Measurements from ENCODE around the gene TRIM45. TPM values are rescaled to one million over a fixed set of nuclear protein-coding genes. Genes with fewer than 3 reads are reported as not detected.

Gene TRIM45
- total RNA-seq, 2 donors from 2014 or later: 1.5 to 7.1 TPM

- no peaks in the 10 kb centered on the region for H3K9me3 ChIP-seq
- no peak for TF ChIP-seq CTCF (IDR thresholded peaks at IDR 0.05)
- no peaks in the 10 kb centered on the region for H3K27me3 ChIP-seq (replicated peaks; ENCODE audit: insufficient read depth)
- no peak overlapping the region for H3K4me3 ChIP-seq
- H3K36me3 ChIP-seq: no peaks in the 10 kb centered on the region
- ATAC-seq (ENCODE audit: insufficient number of reproducible peaks, low FRiP score, low read depth) (no peak), DNase-seq (ENCODE audit: low spot score) (no peak)
- peak overlapping the region; percentile 76 to 84 for H3K27ac ChIP-seq
- H3K4me1 ChIP-seq (ENCODE audit: control insufficient read depth in 1 of 2, low read depth in 2 of 2): peaks cover 31 to 70% of the 10 kb centered on the region in 2 donors
These were observed 26.5 kb downstream of the TRIM45 start for GRCh38 chr1:117094841-117095604.

GRCh38 chr1:117093870-117094621, 27.5 kb downstream of the TRIM45 start:
- Histone ChIP-seq H3K9me3 (no peaks in the 10 kb centered on the region), H3K4me3 (peak overlapping the region; percentile 1), H3K4me1 (ENCODE audit: control insufficient read depth in 1 of 2, low read depth in 2 of 2) (peaks cover 31 to 69% of the 10 kb centered on the region in 2 donors), H3K27ac (peak overlapping the region; percentile 76 to 84), H3K36me3 (no peaks in the 10 kb centered on the region), H3K27me3 (replicated peaks; ENCODE audit: insufficient read depth) (no peaks in the 10 kb centered on the region)
- peak; percentile 44 for TF ChIP-seq CTCF (IDR thresholded peaks at IDR 0.05)
- ATAC-seq (ENCODE audit: insufficient number of reproducible peaks, low FRiP score, low read depth) (peak; percentile 80), DNase-seq (ENCODE audit: low spot score) (peak; percentile 6)

GRCh38 chr1:117093091-117093534, 28.4 kb downstream of the TRIM45 start:
- Histone ChIP-seq H3K36me3 (no peaks in the 10 kb centered on the region), H3K9me3 (no peaks in the 10 kb centered on the region), H3K4me1 (ENCODE audit: control insufficient read depth in 1 of 2, low read depth in 2 of 2) (peaks cover 25 to 60% of the 10 kb centered on the region in 2 donors), H3K4me3 (peak overlapping the region; percentile 1), H3K27me3 (replicated peaks; ENCODE audit: insufficient read depth) (no peaks in the 10 kb centered on the region), H3K27ac (peak overlapping the region; percentile 76 to 84)
- TF ChIP-seq CTCF (IDR thresholded peaks at IDR 0.05): no peak
- DNase-seq (ENCODE audit: low spot score) (peak; percentile 67), ATAC-seq (ENCODE audit: insufficient number of reproducible peaks, low FRiP score, low read depth) (peak; percentile 83)

GRCh38 chr1:117092594-117092993, 29.0 kb downstream of the TRIM45 start:
- no peak for TF ChIP-seq CTCF (IDR thresholded peaks at IDR 0.05)
- ATAC-seq (ENCODE audit: insufficient number of reproducible peaks, low FRiP score, low read depth): no peak
- peak overlapping the region; percentile 76 to 84 for H3K27ac ChIP-seq

GRCh38 chr1:117089996-117090395, 31.6 kb downstream of the TRIM45 start:
- Histone ChIP-seq H3K9me3 (no peaks in the 10 kb centered on the region), H3K36me3 (no peaks in the 10 kb centered on the region), H3K4me1 (ENCODE audit: control insufficient read depth in 1 of 2, low read depth in 2 of 2) (peaks cover 13 to 31% of the 10 kb centered on the region in 2 donors), H3K27ac (no peak overlapping the region), H3K4me3 (no peak overlapping the region), H3K27me3 (replicated peaks; ENCODE audit: insufficient read depth) (no peaks in the 10 kb centered on the region)
- ATAC-seq (ENCODE audit: insufficient number of reproducible peaks, low FRiP score, low read depth): no peak
- no peak for TF ChIP-seq CTCF (IDR thresholded peaks at IDR 0.05)
- no peak for DNase-seq (ENCODE audit: low spot score)

More at GRCh38 chr1:117092594-117092993, 29.0 kb downstream of the TRIM45 start:
- no peak for DNase-seq (ENCODE audit: low spot score)
- Histone ChIP-seq H3K4me3 (no peak overlapping the region), H3K4me1 (ENCODE audit: control insufficient read depth in 1 of 2, low read depth in 2 of 2) (peaks cover 25 to 54% of the 10 kb centered on the region in 2 donors), H3K36me3 (no peaks in the 10 kb centered on the region), H3K27me3 (replicated peaks; ENCODE audit: insufficient read depth) (no peaks in the 10 kb centered on the region), H3K9me3 (no peaks in the 10 kb centered on the region)
